ENCODE results near the gene TRIM7. TPM values are rescaled to one million over a fixed set of nuclear protein-coding genes. Genes with fewer than 3 reads are reported as not detected.

TRIM7 gene
- total RNA-seq, 4 donors from 2014 or later = 1.9 to 6.6 (median 2.8) TPM

DNA sequence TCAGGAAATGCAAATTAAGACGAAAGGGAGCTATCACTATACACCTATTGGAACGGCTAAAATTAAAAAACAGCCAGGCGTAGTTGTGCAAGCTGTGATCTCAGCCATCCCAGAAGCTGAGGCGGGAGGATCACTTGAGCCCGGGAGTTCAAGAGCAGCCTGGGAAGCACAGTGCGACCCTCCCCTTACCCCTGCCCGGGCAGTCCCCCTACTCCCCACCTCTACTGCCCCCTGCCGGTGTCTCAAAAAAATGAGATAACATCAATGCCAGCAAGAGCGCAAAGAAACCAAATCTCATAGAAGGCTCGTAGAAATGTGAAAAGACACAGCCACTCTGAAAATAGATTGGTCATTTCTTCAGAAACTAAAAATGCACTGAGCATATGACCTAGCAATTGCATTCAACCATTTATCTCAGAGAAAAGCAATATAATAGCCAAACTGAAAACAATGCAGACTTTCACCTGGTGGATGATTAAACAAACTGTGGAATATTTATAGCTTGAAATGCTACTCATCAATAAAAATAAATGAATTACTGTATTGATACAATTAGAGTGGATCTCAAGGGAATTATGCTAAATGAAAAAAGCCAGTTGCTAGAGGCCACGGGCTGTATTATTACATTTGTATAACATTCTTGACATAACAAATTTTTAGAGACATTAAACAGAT is 37.0 kb downstream of the TRIM7 start:
- TF ChIP-seq, protein P1, sequence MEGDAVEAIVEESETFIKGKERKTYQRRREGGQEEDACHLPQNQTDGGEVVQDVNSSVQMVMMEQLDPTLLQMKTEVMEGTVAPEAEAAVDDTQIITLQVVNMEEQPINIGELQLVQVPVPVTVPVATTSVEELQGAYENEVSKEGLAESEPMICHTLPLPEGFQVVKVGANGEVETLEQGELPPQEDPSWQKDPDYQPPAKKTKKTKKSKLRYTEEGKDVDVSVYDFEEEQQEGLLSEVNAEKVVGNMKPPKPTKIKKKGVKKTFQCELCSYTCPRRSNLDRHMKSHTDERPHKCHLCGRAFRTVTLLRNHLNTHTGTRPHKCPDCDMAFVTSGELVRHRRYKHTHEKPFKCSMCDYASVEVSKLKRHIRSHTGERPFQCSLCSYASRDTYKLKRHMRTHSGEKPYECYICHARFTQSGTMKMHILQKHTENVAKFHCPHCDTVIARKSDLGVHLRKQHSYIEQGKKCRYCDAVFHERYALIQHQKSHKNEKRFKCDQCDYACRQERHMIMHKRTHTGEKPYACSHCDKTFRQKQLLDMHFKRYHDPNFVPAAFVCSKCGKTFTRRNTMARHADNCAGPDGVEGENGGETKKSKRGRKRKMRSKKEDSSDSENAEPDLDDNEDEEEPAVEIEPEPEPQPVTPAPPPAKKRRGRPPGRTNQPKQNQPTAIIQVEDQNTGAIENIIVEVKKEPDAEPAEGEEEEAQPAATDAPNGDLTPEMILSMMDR (IDR thresholded peaks at IDR 0.05; ENCODE audit: low read depth) = no peak

GRCh38 chr5:181166812-181167733 is 37.9 kb downstream of the TRIM7 start:
- TF ChIP-seq, protein P1 (IDR thresholded peaks at IDR 0.05; ENCODE audit: low read depth) = no peak

DNA sequence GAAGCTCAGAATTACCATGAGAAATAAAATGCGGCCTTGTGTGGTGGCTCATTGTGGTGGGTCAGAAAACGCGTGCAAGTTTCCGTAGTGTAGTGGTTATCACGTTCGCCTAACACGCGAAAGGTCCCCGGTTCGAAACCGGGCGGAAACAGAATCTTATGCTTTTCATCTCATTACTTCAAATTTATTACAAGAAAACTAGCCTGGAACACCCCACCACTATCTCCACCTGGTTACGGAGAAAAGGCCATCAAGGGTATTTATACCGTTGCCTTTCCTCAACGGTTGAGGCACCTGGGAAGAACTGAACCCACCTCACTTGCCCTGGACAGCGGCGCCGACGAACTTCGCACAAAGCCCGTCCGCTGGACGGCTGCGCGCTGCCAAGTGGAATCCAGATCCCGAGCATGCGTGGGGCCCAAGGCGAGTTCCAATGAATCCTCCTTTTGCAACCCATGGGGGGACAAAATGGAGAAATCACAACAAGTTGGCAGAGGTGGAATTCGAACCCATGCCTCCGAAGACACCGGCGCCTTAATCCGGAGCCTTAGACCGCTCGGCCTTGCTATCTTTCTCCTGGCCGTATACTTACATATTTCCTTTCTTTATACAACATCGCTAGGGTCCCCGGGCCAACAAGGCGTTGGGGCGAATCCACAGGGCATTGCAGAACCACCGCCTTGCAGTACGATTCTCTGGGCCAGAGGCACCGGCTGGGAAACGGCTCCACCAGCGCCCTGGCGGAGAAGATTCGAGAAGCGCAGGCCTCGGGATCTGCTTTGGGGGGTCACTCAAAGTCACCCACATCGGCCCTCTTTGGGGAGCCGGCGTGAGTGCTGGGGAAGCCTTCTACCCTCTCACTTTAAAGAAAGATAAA is 40.7 kb downstream of the TRIM7 start:
- TF ChIP-seq, protein P1 (IDR thresholded peaks at IDR 0.05; ENCODE audit: low read depth) = no peak

GRCh38 chr5:181163487-181164075 is 41.4 kb downstream of the TRIM7 start:
- TF ChIP-seq, protein P1 (IDR thresholded peaks at IDR 0.05; ENCODE audit: low read depth) = no peak

DNA sequence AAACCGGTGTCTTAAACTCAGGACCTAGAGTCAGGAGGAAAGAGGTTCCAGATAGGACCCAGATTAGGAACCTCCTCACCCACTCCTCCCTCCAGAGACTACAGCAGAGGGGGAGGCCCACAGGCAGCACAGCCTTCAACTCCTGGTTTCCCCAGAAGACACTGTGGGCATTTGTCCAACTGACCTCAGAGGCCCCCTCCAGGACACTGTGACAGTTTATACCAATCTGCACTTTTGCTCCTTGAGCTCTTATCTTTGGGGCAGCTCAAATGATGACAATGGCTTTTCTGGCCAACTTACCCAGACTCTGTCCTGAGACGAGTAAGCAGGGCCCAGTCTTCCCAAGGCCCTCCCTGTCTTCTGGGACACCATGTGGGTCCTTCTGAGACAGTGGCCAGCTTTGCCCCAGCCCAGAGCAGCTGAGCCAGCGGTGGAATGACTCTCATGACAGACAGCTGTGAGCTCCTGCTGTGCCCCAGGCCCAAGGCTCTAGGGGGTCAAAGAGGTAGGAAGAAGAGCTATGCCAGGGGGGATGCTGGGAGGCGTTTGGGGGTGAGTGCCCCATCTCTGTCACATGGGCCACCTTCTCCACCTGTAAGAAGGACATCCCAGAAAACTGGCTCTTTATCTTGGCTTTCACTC is 43.3 kb downstream of the TRIM7 start:
- TF ChIP-seq, protein P1 (IDR thresholded peaks at IDR 0.05; ENCODE audit: low read depth) = no peak

DNA sequence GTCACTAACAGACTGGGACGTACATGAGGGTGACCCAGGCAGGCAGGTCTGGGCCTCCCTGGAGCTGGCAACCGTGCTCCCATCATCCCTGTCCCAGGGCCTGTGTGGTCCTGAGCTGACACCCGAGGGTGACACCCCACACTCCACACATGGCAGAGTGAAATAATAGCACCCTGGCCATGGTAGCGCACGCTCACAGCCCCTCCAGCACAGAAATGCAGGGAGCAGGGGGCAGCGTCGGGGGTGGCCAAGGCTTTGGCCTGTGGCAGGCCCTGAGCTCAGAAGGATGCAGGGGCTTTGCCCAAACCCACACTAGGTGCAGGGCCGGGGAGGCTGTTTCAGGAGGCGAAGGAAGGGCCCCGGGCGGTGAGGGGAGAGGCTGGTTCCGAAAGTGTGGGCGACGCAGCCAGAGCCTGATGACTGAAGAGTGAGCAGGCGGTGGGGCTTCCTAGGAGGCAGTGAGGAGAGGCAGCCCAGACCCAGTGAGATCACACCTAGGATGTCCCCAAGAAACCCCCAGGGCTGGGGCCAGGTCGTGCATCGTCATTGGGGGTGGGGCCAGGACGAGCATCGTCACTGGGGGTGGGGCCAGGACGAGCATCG is 44.7 kb downstream of the TRIM7 start:
- TF ChIP-seq, protein P1 (IDR thresholded peaks at IDR 0.05; ENCODE audit: low read depth) = no peak
